GM12865 (cell line): ENCODE data around the gene NEBL.

Experiments used
- DNase-seq: peaks from one replicate; pipeline ENCODE4 v3.0.0; 2010; ENCODE audit warnings: low read depth
- H3K4me3 ChIP-seq: 2 replicates; pipeline ENCODE4 v1.5.1; 2011; ENCODE audit warnings: mild to moderate bottlenecking, low read depth, low read length, control low read depth
- TF ChIP-seq, protein P1 (sequence below): IDR thresholded peaks from 2 replicates; pipeline ENCODE4 v1.5.1; 2011; ENCODE audit warnings: low read length, control low read depth, low read depth, inconsistent platforms; ENCODE audit not compliant: insufficient read depth; ENCODE audit errors: missing control alignments

Gene NEBL

DNA sequence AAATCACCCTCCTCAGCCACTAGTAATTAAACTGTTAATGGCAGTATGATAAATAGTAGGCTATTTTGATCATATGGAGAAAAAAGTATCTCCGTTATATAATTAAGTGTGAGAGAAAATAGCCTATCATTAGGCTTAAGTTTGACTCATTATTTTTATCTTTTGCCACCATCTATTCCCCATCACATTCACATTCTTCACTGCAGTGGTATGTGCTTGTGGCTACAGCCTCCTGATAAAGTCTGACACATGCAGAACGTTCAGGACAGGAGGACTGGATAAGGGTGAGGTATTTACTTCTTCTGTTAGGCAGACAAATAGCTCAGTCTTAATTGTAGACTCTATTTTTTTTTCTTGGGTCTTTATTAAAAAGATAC, 5.8 kb downstream of the NEBL start:
- H3K4me3 ChIP-seq = no peak overlapping the region
- DNase-seq = no peak
- TF ChIP-seq, protein P1, sequence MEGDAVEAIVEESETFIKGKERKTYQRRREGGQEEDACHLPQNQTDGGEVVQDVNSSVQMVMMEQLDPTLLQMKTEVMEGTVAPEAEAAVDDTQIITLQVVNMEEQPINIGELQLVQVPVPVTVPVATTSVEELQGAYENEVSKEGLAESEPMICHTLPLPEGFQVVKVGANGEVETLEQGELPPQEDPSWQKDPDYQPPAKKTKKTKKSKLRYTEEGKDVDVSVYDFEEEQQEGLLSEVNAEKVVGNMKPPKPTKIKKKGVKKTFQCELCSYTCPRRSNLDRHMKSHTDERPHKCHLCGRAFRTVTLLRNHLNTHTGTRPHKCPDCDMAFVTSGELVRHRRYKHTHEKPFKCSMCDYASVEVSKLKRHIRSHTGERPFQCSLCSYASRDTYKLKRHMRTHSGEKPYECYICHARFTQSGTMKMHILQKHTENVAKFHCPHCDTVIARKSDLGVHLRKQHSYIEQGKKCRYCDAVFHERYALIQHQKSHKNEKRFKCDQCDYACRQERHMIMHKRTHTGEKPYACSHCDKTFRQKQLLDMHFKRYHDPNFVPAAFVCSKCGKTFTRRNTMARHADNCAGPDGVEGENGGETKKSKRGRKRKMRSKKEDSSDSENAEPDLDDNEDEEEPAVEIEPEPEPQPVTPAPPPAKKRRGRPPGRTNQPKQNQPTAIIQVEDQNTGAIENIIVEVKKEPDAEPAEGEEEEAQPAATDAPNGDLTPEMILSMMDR = no peak

DNA sequence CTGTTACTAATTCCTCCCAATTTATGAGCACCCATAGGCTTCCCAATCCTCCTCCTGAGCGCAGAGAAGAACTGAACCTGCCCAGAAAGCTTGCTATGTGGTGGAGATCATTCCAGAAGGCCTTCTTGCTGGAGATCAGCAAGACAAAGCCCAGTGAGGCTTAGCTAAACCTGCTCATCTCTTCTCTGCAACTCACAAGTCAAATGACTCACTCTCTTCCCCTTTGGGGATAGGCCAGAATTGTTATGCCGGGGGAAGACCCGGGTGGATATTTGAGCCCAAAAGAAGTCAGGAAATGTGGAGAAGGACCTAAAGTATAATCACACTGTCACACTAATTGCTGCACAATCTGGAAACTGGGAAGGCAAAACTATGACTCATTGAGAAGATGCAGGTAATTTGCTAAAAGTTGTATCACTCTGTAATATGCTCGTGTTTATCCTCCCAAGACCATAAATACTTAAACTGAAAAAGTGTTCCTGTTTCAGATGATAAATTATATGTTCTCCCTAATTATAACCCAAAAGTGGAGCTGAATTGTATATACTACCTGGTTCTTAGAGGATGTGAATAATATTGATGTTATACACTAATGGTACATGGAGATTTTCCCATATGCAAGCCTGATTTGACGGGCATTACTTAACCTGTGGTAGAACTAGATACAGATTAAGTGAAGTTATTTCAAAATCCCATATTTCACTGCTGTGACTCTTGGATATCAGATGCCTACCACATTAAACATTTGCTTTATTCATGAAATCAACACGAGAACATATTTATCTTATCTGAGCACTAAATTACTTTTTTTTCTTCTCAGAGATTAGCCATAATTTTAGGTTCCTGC, 6.4 kb downstream of the NEBL start:
- TF ChIP-seq, protein P1 = no peak
- no peak for DNase-seq

DNA sequence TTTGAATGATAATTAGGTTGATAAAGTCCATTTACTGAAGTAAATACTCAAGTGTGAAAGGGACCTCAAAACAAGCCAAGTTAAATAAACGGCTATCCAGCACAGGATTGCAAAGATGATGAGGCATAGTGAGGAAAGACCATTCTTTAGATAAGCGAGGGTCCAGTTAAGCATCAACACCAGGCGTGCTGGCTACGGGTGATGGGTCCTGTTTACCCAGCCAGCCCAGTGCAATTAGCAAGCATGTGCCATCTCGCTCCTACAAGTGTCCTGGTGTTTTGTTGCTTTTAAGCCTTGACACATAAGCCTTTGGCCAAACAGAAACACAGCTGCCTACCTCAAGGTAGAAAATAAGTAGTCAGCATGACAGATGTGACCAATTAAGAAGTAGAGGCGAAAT, 7.1 kb downstream of the NEBL start:
- DNase-seq = no peak
- no peak overlapping the region for H3K4me3 ChIP-seq
- TF ChIP-seq, protein P1 = no peak

More for the DNA sequence above, 6.4 kb downstream of the NEBL start:
- H3K4me3 ChIP-seq = no peak overlapping the region

DNA sequence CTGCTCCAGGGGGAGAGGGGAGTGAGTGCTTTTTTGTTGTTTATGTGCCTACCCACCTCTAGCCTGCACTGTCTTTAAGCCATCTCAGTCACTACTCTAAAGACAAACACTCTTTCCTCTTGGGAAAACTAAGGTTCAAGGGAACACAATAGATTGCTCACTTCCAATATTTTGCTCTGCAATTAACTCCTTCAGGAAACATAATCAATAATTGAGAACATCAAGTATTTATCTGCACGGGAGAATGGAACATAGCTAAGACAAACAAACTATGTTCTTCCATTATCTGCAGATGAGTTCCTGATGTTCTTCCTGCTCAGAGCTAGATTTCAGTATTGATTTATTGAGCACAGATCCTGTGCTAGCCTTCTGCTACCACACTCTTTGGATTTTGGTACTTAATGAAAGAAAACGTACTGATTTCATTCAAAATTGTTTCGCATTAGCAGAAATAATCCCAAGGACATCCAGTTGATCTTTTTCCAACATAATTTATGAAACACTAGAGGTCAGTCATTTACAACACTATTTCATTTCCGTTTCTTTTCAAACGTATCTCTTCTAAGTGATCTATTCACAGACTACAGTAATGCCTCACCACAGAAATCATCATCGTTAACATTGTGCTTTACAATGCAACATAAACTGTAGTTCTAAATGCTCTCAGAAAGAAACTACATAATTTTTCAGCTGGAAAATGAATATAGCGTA, 8.3 kb downstream of the NEBL start:
- DNase-seq = no peak
- TF ChIP-seq, protein P1 = no peak
- H3K4me3 ChIP-seq = no peak overlapping the region

DNA sequence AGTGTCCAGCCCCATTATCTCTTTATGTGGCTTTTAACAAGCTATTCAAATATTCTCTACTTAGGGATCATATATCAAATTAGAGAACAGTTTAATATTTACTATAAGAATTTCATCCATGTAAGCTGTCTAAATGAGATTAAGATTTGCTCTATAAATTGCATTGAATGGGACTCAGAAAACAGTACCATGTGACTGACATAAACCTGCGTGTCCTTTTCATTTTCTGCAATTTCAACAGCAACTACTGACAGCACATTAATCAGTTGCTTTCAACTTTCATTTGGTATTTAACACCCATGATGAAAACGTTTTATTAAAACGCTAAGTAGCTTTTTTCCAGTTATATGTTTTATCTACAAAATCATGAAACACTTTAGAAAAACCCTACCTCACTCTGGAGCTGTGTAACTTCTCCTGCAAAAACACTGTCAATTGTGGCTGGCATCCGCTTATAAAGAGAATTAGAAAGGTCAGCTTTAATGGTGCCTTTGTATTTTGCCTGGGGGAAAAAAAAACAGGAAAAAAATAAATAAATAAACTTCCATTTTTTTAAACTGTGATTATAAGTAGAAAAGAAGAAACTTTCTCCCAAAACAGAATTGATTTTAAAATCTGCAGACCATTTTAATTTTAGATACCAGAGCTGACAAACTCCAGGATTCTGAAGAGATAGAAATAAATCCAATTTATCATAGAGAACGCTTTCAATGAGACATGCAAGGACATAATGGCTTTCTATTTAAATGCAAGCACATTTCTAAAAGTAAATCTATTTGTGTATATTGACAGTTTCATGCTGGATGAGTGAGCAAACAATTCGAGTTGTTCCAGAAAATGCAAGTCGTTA, 9.2 kb downstream of the NEBL start:
- H3K4me3 ChIP-seq = no peak overlapping the region
- TF ChIP-seq, protein P1 = no peak
- no peak for DNase-seq

DNA sequence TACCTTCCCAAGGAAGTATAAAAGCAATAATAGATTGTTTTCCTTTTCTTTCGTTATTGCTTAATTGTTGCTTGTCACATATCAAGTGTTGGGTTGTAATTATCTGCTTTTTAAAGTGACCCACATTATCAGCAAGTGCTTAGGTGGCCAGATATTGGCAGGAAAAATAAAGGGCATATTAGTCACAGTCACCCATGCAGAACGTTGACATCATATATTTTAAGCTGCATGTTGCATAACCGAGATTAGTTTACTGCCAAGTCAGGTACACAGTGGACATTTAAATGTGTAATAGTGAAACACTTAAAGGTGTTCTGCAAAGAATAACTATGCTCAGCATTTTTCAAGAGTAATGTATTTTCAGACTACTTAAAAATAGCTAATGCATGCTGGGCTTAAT, 11.4 kb downstream of the NEBL start:
- H3K4me3 ChIP-seq = no peak overlapping the region
- no peak for DNase-seq
- TF ChIP-seq, protein P1 = no peak
